SIG-M5 (cell line): ENCODE measurements around the gene GPATCH2L.

Experiments
- DNase-seq: peaks from one replicate; lab custom pipeline; 2025; lab: John Stamatoyannopoulos, UW

The GPATCH2L gene

GRCh38 chr14:76136476-76137110, 15.1 kb upstream of the GPATCH2L start:
- no peak for DNase-seq

DNA sequence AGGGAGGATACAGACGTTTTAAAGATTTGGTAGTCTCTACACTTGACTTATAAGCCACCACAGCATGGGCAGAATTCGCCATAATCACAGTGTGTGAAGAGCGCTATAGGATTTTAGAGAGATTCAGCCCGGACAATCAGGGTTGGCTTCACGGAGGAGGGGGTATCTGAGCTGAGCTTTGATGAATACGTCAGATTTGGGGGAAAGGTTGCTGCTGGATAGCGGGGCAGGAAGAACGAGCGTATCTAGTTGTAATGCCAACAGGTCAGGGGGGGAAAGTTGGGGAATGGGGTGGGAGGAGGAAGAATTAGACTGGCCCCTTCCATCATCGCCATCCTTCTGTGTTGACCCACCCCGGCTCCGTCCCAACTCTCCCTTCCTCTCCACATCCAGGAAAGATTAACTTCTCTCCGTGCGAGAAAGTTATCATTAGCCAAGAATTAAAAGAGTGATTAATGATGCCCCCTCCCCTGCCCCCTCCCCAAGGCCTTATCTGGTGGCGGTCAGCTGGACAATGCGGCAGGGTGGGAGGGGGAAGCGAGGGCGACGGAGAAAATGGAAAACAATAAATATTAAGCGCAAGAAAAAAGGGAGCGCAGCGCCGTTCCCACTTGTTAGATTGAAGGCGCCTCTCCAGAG, 13.5 kb upstream of the GPATCH2L start:
- no peak for DNase-seq

- DNase-seq, result no peak
Observed at GRCh38 chr14:76138758-76139723, 12.7 kb upstream of the GPATCH2L start.

- no peak for DNase-seq
Observed at GRCh38 chr14:76143642-76144041, 8.1 kb upstream of the GPATCH2L start.

- no peak for DNase-seq
Observed at GRCh38 chr14:76146976-76147375, 4.7 kb upstream of the GPATCH2L start.

GRCh38 chr14:76149196-76149595, 2.5 kb upstream of the GPATCH2L start:
- DNase-seq, result no peak

DNA sequence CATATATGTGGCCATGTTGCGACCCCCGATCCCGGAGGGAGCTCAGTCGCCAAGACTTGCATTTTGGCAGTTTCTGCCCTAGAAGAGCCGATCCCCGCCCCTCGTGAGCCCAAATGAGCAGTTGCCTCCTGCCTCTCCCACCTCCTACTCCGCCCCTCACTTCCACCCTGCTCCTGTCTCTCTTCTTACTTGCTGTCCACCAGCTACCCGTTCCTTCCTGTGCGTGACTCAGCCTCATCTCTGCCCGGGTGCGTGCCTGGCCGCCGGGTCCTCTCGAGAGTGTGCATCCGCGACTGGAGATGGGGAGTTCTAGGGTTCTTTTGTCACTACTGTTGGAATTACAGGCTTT, 585 bp downstream of the GPATCH2L start:
- peak; percentile 27 for DNase-seq

GRCh38 chr14:76153919-76154318, 2.2 kb downstream of the GPATCH2L start:
- no peak for DNase-seq

- no peak for DNase-seq
Observed at GRCh38 chr14:76154539-76155126, 2.9 kb downstream of the GPATCH2L start.

DNA sequence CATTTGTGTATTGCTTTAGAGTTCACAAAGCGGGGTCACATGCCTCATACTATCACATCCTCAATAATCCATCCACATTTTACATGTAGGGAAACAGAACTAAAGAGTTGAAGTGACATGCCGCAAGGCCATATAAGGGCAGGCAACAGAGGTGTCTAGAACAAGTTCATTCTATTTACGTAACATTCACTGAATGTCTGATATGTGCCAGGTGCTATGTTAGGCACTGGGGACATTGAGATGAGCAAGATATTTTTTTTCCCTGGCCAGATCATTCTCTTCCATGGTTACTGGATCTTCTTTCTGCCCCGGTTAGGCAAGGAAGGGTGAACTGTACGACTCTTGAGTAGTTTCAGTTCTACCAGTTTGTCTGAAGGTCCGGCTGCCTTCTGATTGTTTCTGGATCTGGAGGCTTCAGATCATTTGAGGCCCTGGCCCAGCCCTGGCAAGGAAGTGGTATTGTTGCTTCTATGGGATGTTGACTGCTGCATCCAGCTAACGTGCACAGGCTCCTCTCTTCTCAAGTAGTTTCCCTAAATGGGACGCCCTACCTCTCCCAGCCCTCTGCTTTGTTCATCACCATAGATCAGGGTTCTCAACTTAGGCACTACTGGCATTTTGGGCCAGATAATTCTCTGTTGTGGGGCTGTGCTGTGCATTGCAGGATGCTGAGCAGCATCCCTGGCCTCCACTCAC, 12.1 kb downstream of the GPATCH2L start:
- DNase-seq, result no peak

DNA sequence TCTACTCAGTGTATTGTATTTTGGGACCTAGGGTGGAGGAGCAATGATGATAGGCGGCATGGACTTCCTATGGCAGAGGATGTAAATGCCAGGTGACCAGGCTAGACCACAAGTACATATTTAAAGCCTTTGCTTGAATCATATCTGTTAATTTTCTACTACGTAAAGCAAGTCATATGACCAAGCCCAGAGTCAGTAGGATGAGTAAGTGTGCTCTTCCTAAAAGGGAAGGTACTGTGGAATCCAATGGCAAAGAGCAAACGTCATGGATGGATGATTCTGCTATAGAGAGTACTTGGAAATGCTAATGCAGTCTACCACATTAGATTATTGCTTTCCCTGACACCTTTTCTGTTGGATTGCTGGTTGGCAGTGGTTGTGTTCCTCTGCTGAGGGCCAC, 16.8 kb downstream of the GPATCH2L start:
- no peak for DNase-seq

DNA sequence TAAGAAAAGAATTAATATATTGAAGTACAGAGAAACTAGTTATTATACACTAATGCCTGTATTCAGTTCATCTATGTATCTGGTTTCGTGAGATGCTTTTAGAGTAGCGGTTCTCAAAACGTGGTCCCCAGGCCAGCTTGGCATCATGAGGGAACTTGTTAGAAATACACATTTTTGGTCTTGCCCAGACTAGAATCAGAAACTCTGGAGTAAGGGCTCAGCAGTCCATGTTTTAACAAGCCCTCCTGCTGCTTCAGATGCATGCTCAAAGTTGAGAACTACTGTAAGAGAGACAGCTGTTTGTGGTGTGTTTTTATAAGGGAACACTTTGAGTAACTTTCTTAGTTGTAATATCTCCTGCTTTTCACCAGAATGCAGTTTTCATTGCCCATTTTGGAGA, 18.1 kb downstream of the GPATCH2L start:
- no peak for DNase-seq

GRCh38 chr14:76174982-76175381, 23.3 kb downstream of the GPATCH2L start:
- DNase-seq, result no peak

- DNase-seq, result no peak
Observed at GRCh38 chr14:76175942-76176341, 24.2 kb downstream of the GPATCH2L start.

DNA sequence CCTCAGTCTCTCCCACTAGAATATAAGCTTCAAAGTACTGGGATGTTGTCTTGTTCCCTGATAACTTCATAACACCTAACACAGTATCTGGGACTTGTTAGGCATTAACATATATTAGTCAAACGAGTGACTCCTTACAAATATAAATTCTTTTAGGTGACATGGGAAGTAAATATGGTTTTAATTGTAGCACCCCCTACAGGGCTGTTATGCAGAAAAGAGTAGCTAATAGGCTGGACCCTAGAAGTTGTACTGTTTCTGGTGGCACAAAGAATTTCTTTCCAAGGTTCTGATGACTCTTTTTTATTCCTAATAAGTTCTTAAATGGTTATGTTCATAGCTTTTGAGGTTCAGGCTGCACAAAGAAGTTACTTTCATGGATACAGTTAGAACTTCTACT, 29.8 kb downstream of the GPATCH2L start:
- DNase-seq, result no peak

GRCh38 chr14:76186308-76187027, 34.7 kb downstream of the GPATCH2L start:
- no peak for DNase-seq

GRCh38 chr14:76191297-76191696, 39.6 kb downstream of the GPATCH2L start:
- peak; percentile 28 for DNase-seq

DNA sequence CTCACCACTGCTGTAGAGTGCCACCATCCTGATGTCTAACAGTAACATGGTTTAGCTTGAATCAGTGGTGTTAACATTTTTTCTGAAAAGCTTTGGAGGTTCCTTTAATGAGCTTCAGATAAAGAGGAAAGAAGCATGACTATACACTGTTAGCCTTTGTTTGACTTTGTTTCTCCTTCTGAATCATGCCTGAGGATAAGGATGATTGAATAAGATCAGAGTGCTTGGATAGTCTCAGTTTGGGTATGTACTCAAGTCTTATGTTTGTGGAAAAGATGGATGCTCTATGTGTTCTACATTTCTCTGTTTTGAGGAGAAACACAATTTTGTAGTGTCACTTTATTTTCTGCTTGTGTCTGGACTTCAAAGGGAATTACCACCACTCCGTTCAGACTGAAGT, 42.0 kb downstream of the GPATCH2L start:
- no peak for DNase-seq

DNA sequence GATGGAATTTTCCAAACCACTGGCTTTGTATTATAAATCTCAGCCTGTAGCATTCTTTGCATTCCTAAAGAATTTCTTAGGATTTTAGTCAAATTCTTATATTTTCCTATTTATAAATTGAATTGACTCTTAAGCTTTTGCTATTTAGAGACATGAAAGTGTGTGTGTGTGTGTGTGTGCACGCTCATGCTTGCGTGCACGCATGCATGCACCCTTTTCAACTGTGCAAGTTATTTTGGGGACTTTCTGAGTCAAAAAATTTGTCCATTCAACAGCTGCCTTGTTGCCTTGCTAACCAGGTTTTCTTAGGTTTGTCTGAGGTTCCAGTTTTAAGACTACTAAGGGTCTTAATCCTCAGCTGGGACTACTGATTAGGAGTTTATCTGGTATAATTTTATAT, 42.6 kb downstream of the GPATCH2L start:
- no peak for DNase-seq

GRCh38 chr14:76195003-76195402, 43.3 kb downstream of the GPATCH2L start:
- no peak for DNase-seq

GRCh38 chr14:76196980-76197695, 45.4 kb downstream of the GPATCH2L start:
- no peak for DNase-seq
